ENCODE data around the gene HOXB3. TPM values are rescaled to one million over a fixed set of nuclear protein-coding genes. Genes with fewer than 3 reads are reported as not detected.
A peak's percentile ranks its signal among the peaks of the same experiment; 100 is the strongest.

HOXB3 gene
- total RNA-seq, 2 experiments from 2014 or later = 0.47 to 1.2 TPM

- Mint-ChIP-seq H3K4me3 (peak overlapping the region; percentile 74), H3K9me3 (ENCODE audit: low read depth) (no peaks in the 10 kb centered on the region), H3K36me3 (ENCODE audit: low read depth) (no peaks in the 10 kb centered on the region), H3K27ac (no peak overlapping the region), H3K27me3 (peaks cover 74% of the 10 kb centered on the region), H3K4me1 (peaks cover 10% of the 10 kb centered on the region)
- POLR2A ChIA-PET = interaction anchor here (0.6 to 1.1 kb wide), 2 partner anchors 12 to 50 kb away, joined by 3 to 6 read pairs; no protein-coding TSS in a partner anchor
- peak; percentile 51 for DNase-seq
- peak; percentile 25 for ATAC-seq
- CTCF ChIA-PET = interaction anchor here (0.6 to 5.8 kb wide), 18 partner anchors 8 to 545 kb away, joined by 3 to 32 read pairs (median 4); partner anchors contain the start of genes HOXB5, HOXB7, HOXB8 and PRAC2
- intact Hi-C loops (cut with DNase I, micrococcal nuclease) = loop anchor here in 1 of 2 experiments (1.0 kb wide), 1 partner anchor 14 kb away; the partner anchor contains the start of gene HOXB7
These were observed 34.8 kb upstream of the HOXB3 start for GRCh38 chr17:48624544-48625494.

- H3K36me3 Mint-ChIP-seq (ENCODE audit: low read depth) = no peaks in the 10 kb centered on the region
- H3K27me3 Mint-ChIP-seq = peaks cover 74% of the 10 kb centered on the region
- DNase-seq (no peak), ATAC-seq (no peak)
- H3K4me1 Mint-ChIP-seq = peaks cover 13% of the 10 kb centered on the region
- intact Hi-C loops (cut with DNase I, micrococcal nuclease) = no loop called here
- no peaks in the 10 kb centered on the region for H3K9me3 Mint-ChIP-seq (ENCODE audit: low read depth)
- no peak overlapping the region for H3K4me3 Mint-ChIP-seq
- ChIA-PET POLR2A (no interaction called here), CTCF (interaction anchor here (1.0 to 5.8 kb wide), 6 partner anchors 8 to 132 kb away, joined by 4 to 32 read pairs (median 6); partner anchors contain the start of genes HOXB5 and HOXB7)
- no peak overlapping the region for H3K27ac Mint-ChIP-seq
These were observed 34.1 kb upstream of the HOXB3 start for GRCh38 chr17:48624118-48624517.

GRCh38 chr17:48623583-48623982 lies 33.5 kb upstream of the HOXB3 start:
- H3K36me3 Mint-ChIP-seq (ENCODE audit: low read depth) = no peaks in the 10 kb centered on the region
- H3K4me3 Mint-ChIP-seq = no peak overlapping the region
- CTCF ChIA-PET = interaction anchor here (0.6 to 5.8 kb wide), 8 partner anchors 9 to 855 kb away, joined by 3 to 32 read pairs (median 4); partner anchors contain the start of genes HOXB5 and HOXB7
- POLR2A ChIA-PET = no interaction called here
- intact Hi-C loops (cut with DNase I, micrococcal nuclease) = no loop called here
- no peaks in the 10 kb centered on the region for H3K9me3 Mint-ChIP-seq (ENCODE audit: low read depth)
- peaks cover 15% of the 10 kb centered on the region for H3K4me1 Mint-ChIP-seq
- H3K27ac Mint-ChIP-seq = no peak overlapping the region
- no peak for ATAC-seq
- DNase-seq = no peak
- H3K27me3 Mint-ChIP-seq = peaks cover 74% of the 10 kb centered on the region

- peaks cover 73% of the 10 kb centered on the region for H3K27me3 Mint-ChIP-seq
- H3K36me3 Mint-ChIP-seq (ENCODE audit: low read depth) = no peaks in the 10 kb centered on the region
- ATAC-seq (no peak), DNase-seq (no peak)
- peaks cover 21% of the 10 kb centered on the region for H3K4me1 Mint-ChIP-seq
- intact Hi-C loops (cut with DNase I, micrococcal nuclease) = no loop called here
- ChIA-PET POLR2A (no interaction called here), CTCF (interaction anchor here (0.9 to 5.8 kb wide), 9 partner anchors 10 to 274 kb away, joined by 3 to 32 read pairs (median 6); partner anchors contain the start of gene HOXB5)
- H3K4me3 Mint-ChIP-seq = no peak overlapping the region
- H3K9me3 Mint-ChIP-seq (ENCODE audit: low read depth) = no peaks in the 10 kb centered on the region
- H3K27ac Mint-ChIP-seq = no peak overlapping the region
These were observed 32.8 kb upstream of the HOXB3 start for GRCh38 chr17:48622857-48623256.

- ATAC-seq = no peak
- no peak overlapping the region for H3K4me3 Mint-ChIP-seq
- POLR2A ChIA-PET = no interaction called here
These were observed 31.7 kb upstream of the HOXB3 start for GRCh38 chr17:48621410-48622392.

GRCh38 chr17:48620461-48621139 lies 30.6 kb upstream of the HOXB3 start:
- POLR2A ChIA-PET = no interaction called here

More at GRCh38 chr17:48621410-48622392, 31.7 kb upstream of the HOXB3 start:
- intact Hi-C loops (cut with DNase I, micrococcal nuclease) = no loop called here
- CTCF ChIA-PET = interaction anchor here (0.6 to 2.0 kb wide), 6 partner anchors 9 to 671 kb away, joined by 3 to 7 read pairs (median 4); partner anchors contain the start of gene HOXB5
- Mint-ChIP-seq H3K36me3 (ENCODE audit: low read depth) (no peaks in the 10 kb centered on the region), H3K4me1 (peaks cover 24% of the 10 kb centered on the region), H3K27me3 (peaks cover 74% of the 10 kb centered on the region), H3K27ac (no peak overlapping the region), H3K9me3 (ENCODE audit: low read depth) (no peaks in the 10 kb centered on the region)
- DNase-seq = no peak

GRCh38 chr17:48619826-48620449 lies 29.9 kb upstream of the HOXB3 start:
- ATAC-seq = no peak
- Mint-ChIP-seq H3K36me3 (ENCODE audit: low read depth) (no peaks in the 10 kb centered on the region), H3K4me1 (peaks cover 22% of the 10 kb centered on the region), H3K4me3 (no peak overlapping the region), H3K9me3 (ENCODE audit: low read depth) (no peaks in the 10 kb centered on the region), H3K27ac (no peak overlapping the region), H3K27me3 (peaks cover 82% of the 10 kb centered on the region)
- ChIA-PET CTCF (interaction anchor here (0.5 to 2.6 kb wide), 4 partner anchors 12 to 467 kb away, joined by 3 to 9 read pairs (median 3); no protein-coding TSS in a partner anchor), POLR2A (no interaction called here)
- intact Hi-C loops (cut with DNase I, micrococcal nuclease) = loop anchor here (2.0 to 10.0 kb wide), 5 partner anchors 132 to 593 kb away; no protein-coding TSS in a partner anchor
- no peak for DNase-seq

More at GRCh38 chr17:48620461-48621139, 30.6 kb upstream of the HOXB3 start:
- intact Hi-C loops (cut with DNase I, micrococcal nuclease) = no loop called here
- H3K27me3 Mint-ChIP-seq = peaks cover 79% of the 10 kb centered on the region
- DNase-seq = no peak
- H3K9me3 Mint-ChIP-seq (ENCODE audit: low read depth) = no peaks in the 10 kb centered on the region
- CTCF ChIA-PET = interaction anchor here (0.5 to 2.0 kb wide), 4 partner anchors 12 to 529 kb away, joined by 3 to 7 read pairs (median 4); partner anchors contain the start of gene HOXB5
- H3K4me1 Mint-ChIP-seq = peaks cover 21% of the 10 kb centered on the region
- H3K36me3 Mint-ChIP-seq (ENCODE audit: low read depth) = no peaks in the 10 kb centered on the region
- no peak overlapping the region for H3K4me3 Mint-ChIP-seq
- ATAC-seq = no peak
- no peak overlapping the region for H3K27ac Mint-ChIP-seq

GRCh38 chr17:48618256-48618896 lies 28.3 kb upstream of the HOXB3 start:
- H3K27me3 Mint-ChIP-seq = peaks cover 82% of the 10 kb centered on the region
- ATAC-seq (peak; percentile 69), DNase-seq (peak; percentile 91)
- POLR2A ChIA-PET = interaction anchor here (0.8 kb wide), 1 partner anchor 592 kb away, joined by 3 read pairs; no protein-coding TSS in a partner anchor
- H3K36me3 Mint-ChIP-seq (ENCODE audit: low read depth) = no peaks in the 10 kb centered on the region
- no peaks in the 10 kb centered on the region for H3K9me3 Mint-ChIP-seq (ENCODE audit: low read depth)
- intact Hi-C loops (cut with DNase I, micrococcal nuclease) = loop anchor here (1.0 to 10.0 kb wide), 6 partner anchors 134 to 593 kb away; no protein-coding TSS in a partner anchor
- no peak overlapping the region for H3K4me3 Mint-ChIP-seq
- CTCF ChIA-PET = interaction anchor here (0.6 to 2.6 kb wide), 31 partner anchors 9 to 723 kb away, joined by 3 to 16 read pairs (median 4); partner anchors contain the start of genes HOXB3 and HOXB5
- no peak overlapping the region for H3K27ac Mint-ChIP-seq
- H3K4me1 Mint-ChIP-seq = peaks cover 36% of the 10 kb centered on the region

- no peak overlapping the region for H3K27ac Mint-ChIP-seq
- no peak for ATAC-seq
- H3K36me3 Mint-ChIP-seq (ENCODE audit: low read depth) = no peaks in the 10 kb centered on the region
- POLR2A ChIA-PET = interaction anchor here (0.8 kb wide), 1 partner anchor 591 kb away, joined by 3 read pairs; no protein-coding TSS in a partner anchor
- DNase-seq = no peak
- peaks cover 79% of the 10 kb centered on the region for H3K27me3 Mint-ChIP-seq
- H3K9me3 Mint-ChIP-seq (ENCODE audit: low read depth) = no peaks in the 10 kb centered on the region
- H3K4me3 Mint-ChIP-seq = no peak overlapping the region
- CTCF ChIA-PET = interaction anchor here (0.6 to 2.6 kb wide), 25 partner anchors 8 to 591 kb away, joined by 3 to 16 read pairs (median 4); partner anchors contain the start of genes HOXB3 and HOXB5
- intact Hi-C loops (cut with DNase I, micrococcal nuclease) = loop anchor here (1.0 to 10.0 kb wide), 6 partner anchors 135 to 592 kb away; no protein-coding TSS in a partner anchor
- peaks cover 39% of the 10 kb centered on the region for H3K4me1 Mint-ChIP-seq
These were observed 27.6 kb upstream of the HOXB3 start for GRCh38 chr17:48617471-48618255.
